ENCODE results near the gene MRPL37.
A peak's percentile ranks its signal among the peaks of the same experiment; 100 is the strongest.

The MRPL37 gene

GRCh38 chr1:54241364-54241763 lies 41.4 kb downstream of the MRPL37 start:
- DNase-seq (ENCODE audit: low spot score): no peak

GRCh38 chr1:54243022-54243421 lies 43.1 kb downstream of the MRPL37 start:
- no peak for DNase-seq (ENCODE audit: low spot score)

- DNase-seq (ENCODE audit: low spot score): no peak
Observed at GRCh38 chr1:54244655-54245054, 44.7 kb downstream of the MRPL37 start.

- DNase-seq (ENCODE audit: low spot score): no peak
Observed at GRCh38 chr1:54245501-54245900, 45.5 kb downstream of the MRPL37 start.

GRCh38 chr1:54246116-54246721 lies 46.3 kb downstream of the MRPL37 start:
- DNase-seq (ENCODE audit: low spot score): no peak

- DNase-seq (ENCODE audit: low spot score): no peak
Observed at GRCh38 chr1:54247863-54248515, 48.0 kb downstream of the MRPL37 start.

- DNase-seq (ENCODE audit: low spot score): no peak
Observed at GRCh38 chr1:54248966-54249365, 49.0 kb downstream of the MRPL37 start.

- peak; percentile 68 for DNase-seq (ENCODE audit: low spot score)
Observed at GRCh38 chr1:54249819-54250435, 50.0 kb downstream of the MRPL37 start.

- DNase-seq (ENCODE audit: low spot score): no peak
Observed at GRCh38 chr1:54250670-54251069, 50.7 kb downstream of the MRPL37 start.

- no peak for DNase-seq (ENCODE audit: low spot score)
Observed at GRCh38 chr1:54252371-54252936, 52.5 kb downstream of the MRPL37 start.

- no peak for DNase-seq (ENCODE audit: low spot score)
Observed at GRCh38 chr1:54253480-54253879, 53.5 kb downstream of the MRPL37 start.

- DNase-seq (ENCODE audit: low spot score): no peak
Observed at GRCh38 chr1:54254055-54254454, 54.1 kb downstream of the MRPL37 start.

GRCh38 chr1:54255026-54255702 lies 55.2 kb downstream of the MRPL37 start:
- no peak for DNase-seq (ENCODE audit: low spot score)

GRCh38 chr1:54256522-54257345 lies 56.8 kb downstream of the MRPL37 start:
- no peak for DNase-seq (ENCODE audit: low spot score)

GRCh38 chr1:54257346-54257620 lies 57.3 kb downstream of the MRPL37 start:
- no peak for DNase-seq (ENCODE audit: low spot score)

- DNase-seq (ENCODE audit: low spot score): no peak
Observed at GRCh38 chr1:54257876-54258275, 57.9 kb downstream of the MRPL37 start.

GRCh38 chr1:54259546-54260140 lies 59.7 kb downstream of the MRPL37 start:
- DNase-seq (ENCODE audit: low spot score): no peak

GRCh38 chr1:54260810-54261209 lies 60.8 kb downstream of the MRPL37 start:
- DNase-seq (ENCODE audit: low spot score): no peak

- no peak for DNase-seq (ENCODE audit: low spot score)
Observed at GRCh38 chr1:54262244-54262643, 62.3 kb downstream of the MRPL37 start.

- DNase-seq (ENCODE audit: low spot score): no peak
Observed at GRCh38 chr1:54263601-54264226, 63.7 kb downstream of the MRPL37 start.

GRCh38 chr1:54265126-54265525 lies 65.2 kb downstream of the MRPL37 start:
- DNase-seq (ENCODE audit: low spot score): no peak

All from iPS-NIHi11 (cell line).